ENCODE results near the gene MSL2.
"Not testable (repeated sequence)": the region's sequence is repeated elsewhere in the genome, so short reads cannot be mapped to it uniquely, and the experiment has no call there.

Gene MSL2

GRCh38 chr3:136211547-136211946 is 15.4 kb upstream of the MSL2 start:
- Histone ChIP-seq H3K9ac (ENCODE audit: insufficient read length) (no peak overlapping the region), H3K36me3 (ENCODE audit: insufficient read depth, low read length) (no peaks in the 10 kb centered on the region), H3K4me3 (no peak overlapping the region), H3K27ac (no peak overlapping the region), H3K9me3 (ENCODE audit: low read depth, low read length) (no peaks in the 10 kb centered on the region)
- no peak for TF ChIP-seq EZH2 (IDR thresholded peaks at IDR 0.05)
- TF ChIP-seq POLR2AphosphoS5 (IDR thresholded peaks at IDR 0.05; ENCODE audit: borderline replicate concordance, low read depth, low read length), result no peak
- TF ChIP-seq FOXP2 (optimal IDR thresholded peaks at IDR 0.05; ENCODE audit: control extremely low read depth, extremely low read length, insufficient read depth), result no peak
- DNase-seq (ENCODE audit: low read depth, low spot score), result no peak

GRCh38 chr3:136209921-136210320 is 13.8 kb upstream of the MSL2 start:
- H3K27ac ChIP-seq, result no peak overlapping the region
- DNase-seq (ENCODE audit: low read depth, low spot score), result no peak

DNA sequence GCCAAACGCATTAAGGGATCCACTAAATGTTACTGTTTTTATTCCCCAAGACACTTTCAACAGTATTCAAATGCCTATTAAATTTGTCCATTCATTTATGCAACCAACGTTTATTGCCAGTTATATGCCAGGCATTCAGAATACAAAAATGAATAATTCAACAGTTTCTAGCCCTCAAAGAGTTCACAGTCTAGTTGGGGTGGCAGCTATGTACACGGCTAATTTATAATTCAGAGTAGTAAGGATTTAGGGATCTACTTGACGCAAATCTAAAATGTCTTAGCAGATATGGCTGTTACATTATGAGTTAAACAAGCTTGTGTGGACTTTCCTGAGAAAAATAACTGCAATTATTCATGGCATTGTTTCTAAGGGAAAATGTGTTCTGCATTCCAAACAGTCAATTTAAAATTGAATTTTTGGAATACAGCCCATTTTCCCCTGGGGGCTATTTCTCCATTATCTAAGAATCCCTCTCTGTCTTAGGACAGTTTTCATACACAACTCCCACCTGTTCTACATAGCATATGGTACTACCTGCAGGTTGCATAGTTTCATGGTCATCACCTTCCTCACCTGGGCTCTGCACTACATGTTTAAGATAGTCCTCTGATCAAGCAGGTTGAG is 11.5 kb upstream of the MSL2 start:
- Histone ChIP-seq H3K27ac (no peak overlapping the region; the same call in 1 of the 2 replicates), H3K9me3 (ENCODE audit: low read depth, low read length) (no peaks in the 10 kb centered on the region), H3K9ac (ENCODE audit: insufficient read length) (no peak overlapping the region), H3K36me3 (ENCODE audit: insufficient read depth, low read length) (no peaks in the 10 kb centered on the region), H3K4me3 (peak overlapping the region; percentile 44)
- DNase-seq (ENCODE audit: low read depth, low spot score), result no peak
- no peak for TF ChIP-seq EZH2 (IDR thresholded peaks at IDR 0.05)
- TF ChIP-seq FOXP2 (optimal IDR thresholded peaks at IDR 0.05; ENCODE audit: control extremely low read depth, extremely low read length, insufficient read depth), result peak; percentile 38
- TF ChIP-seq POLR2AphosphoS5 (IDR thresholded peaks at IDR 0.05; ENCODE audit: borderline replicate concordance, low read depth, low read length), result no peak; the same call in 1 of the 2 replicates

More at GRCh38 chr3:136209921-136210320, 13.8 kb upstream of the MSL2 start:
- Histone ChIP-seq H3K9me3 (ENCODE audit: low read depth, low read length) (no peaks in the 10 kb centered on the region), H3K9ac (ENCODE audit: insufficient read length) (no peak overlapping the region), H3K4me3 (no peak overlapping the region), H3K36me3 (ENCODE audit: insufficient read depth, low read length) (no peaks in the 10 kb centered on the region)
- no peak for TF ChIP-seq POLR2AphosphoS5 (IDR thresholded peaks at IDR 0.05; ENCODE audit: borderline replicate concordance, low read depth, low read length)
- no peak for TF ChIP-seq EZH2 (IDR thresholded peaks at IDR 0.05)
- TF ChIP-seq FOXP2 (optimal IDR thresholded peaks at IDR 0.05; ENCODE audit: control extremely low read depth, extremely low read length, insufficient read depth), result no peak

GRCh38 chr3:136199219-136199618 is 3.1 kb upstream of the MSL2 start:
- DNase-seq (ENCODE audit: low read depth, low spot score); H3K27ac ChIP-seq; H3K9me3 ChIP-seq (ENCODE audit: low read depth, low read length); H3K9ac ChIP-seq (ENCODE audit: insufficient read length); H3K4me3 ChIP-seq; H3K36me3 ChIP-seq (ENCODE audit: insufficient read depth, low read length): not testable (repeated sequence)

GRCh38 chr3:136198462-136199078 is 2.4 kb upstream of the MSL2 start:
- H3K36me3 ChIP-seq (ENCODE audit: insufficient read depth, low read length); H3K27ac ChIP-seq; H3K4me3 ChIP-seq; DNase-seq (ENCODE audit: low read depth, low spot score); H3K9me3 ChIP-seq (ENCODE audit: low read depth, low read length); H3K9ac ChIP-seq (ENCODE audit: insufficient read length): not testable (repeated sequence)

GRCh38 chr3:136197159-136197793 is 1.1 kb upstream of the MSL2 start:
- TF ChIP-seq POLR2AphosphoS5 (IDR thresholded peaks at IDR 0.05; ENCODE audit: borderline replicate concordance, low read depth, low read length), result no peak
- TF ChIP-seq EZH2 (IDR thresholded peaks at IDR 0.05), result no peak
- TF ChIP-seq FOXP2 (optimal IDR thresholded peaks at IDR 0.05; ENCODE audit: control extremely low read depth, extremely low read length, insufficient read depth), result no peak
- Histone ChIP-seq H3K36me3 (ENCODE audit: insufficient read depth, low read length) (peaks cover 13% of the 10 kb centered on the region; the same call in 1 of the 2 replicates), H3K9me3 (ENCODE audit: low read depth, low read length) (peaks cover 3% of the 10 kb centered on the region; the same call in 1 of the 2 replicates), H3K9ac (ENCODE audit: insufficient read length) (peak overlapping the region; percentile 68), H3K27ac (peak overlapping the region; percentile 92), H3K4me3 (peak overlapping the region; percentile 97)
- no peak for DNase-seq (ENCODE audit: low read depth, low spot score)

- DNase-seq (ENCODE audit: low read depth, low spot score), result peak; percentile 100
- H3K9me3 ChIP-seq (ENCODE audit: low read depth, low read length), result peaks cover 3% of the 10 kb centered on the region; the same call in 1 of the 2 replicates
- H3K4me3 ChIP-seq, result peak overlapping the region; percentile 97
- H3K9ac ChIP-seq (ENCODE audit: insufficient read length), result peak overlapping the region; percentile 96
- peak overlapping the region; percentile 92 for H3K27ac ChIP-seq
- TF ChIP-seq POLR2AphosphoS5 (IDR thresholded peaks at IDR 0.05; ENCODE audit: borderline replicate concordance, low read depth, low read length), result peak; percentile 90; the same call in 1 of the 2 replicates
- TF ChIP-seq EZH2 (IDR thresholded peaks at IDR 0.05), result no peak
- peaks cover 16% of the 10 kb centered on the region for H3K36me3 ChIP-seq (ENCODE audit: insufficient read depth, low read length)
Measured at GRCh38 chr3:136196401-136197158, 445 bp upstream of the MSL2 start.

DNA sequence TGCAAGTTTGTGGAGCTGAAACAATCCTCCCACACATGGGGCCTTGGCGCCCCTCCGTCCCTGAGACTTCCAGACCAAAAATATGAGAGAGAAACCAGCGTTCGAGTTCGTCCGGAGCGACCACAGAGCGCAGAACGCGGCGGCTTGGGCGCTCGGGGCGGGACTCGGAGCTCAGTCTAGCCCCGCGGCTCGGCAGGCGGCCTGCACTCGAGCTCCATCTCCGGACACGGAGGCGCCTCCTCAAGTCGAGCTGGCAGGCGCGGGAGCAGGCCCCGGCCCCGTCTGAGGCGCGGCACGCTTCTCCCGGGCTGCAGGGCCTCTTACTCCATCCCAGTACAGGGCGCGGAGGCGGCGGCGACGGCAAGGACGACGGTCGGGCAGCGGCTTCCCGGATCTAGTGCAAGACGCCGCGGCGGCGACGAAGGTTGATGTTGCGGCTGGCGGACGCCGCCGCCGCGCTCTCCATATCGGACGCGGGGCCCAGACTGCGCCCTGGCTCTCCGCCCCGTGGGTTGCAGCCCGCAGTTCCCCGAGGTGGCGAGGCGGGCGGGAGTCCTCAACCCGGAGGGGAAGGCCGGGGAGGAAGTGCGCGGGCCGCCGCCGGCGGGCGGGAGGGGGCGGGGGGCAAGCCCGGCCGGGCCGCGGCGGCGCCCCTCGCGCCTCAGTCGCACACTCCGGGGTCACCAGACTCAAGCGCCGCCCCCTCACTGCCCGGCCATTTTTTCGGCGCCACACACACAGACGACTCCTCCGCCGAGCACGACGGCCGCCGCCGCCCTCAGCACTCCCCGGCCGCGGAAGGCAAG is 674 bp downstream of the MSL2 start:
- peak overlapping the region; percentile 97 for H3K4me3 ChIP-seq
- H3K27ac ChIP-seq, result peak overlapping the region; percentile 92
- H3K9me3 ChIP-seq (ENCODE audit: low read depth, low read length), result peaks cover 3% of the 10 kb centered on the region; the same call in 1 of the 2 replicates
- no peak for DNase-seq (ENCODE audit: low read depth, low spot score)
- TF ChIP-seq FOXP2 (optimal IDR thresholded peaks at IDR 0.05; ENCODE audit: control extremely low read depth, extremely low read length, insufficient read depth) (no peak), EZH2 (IDR thresholded peaks at IDR 0.05) (no peak), POLR2AphosphoS5 (IDR thresholded peaks at IDR 0.05; ENCODE audit: borderline replicate concordance, low read depth, low read length) (no peak; the same call in 1 of the 2 replicates)
- H3K9ac ChIP-seq (ENCODE audit: insufficient read length), result peak overlapping the region; percentile 96
- H3K36me3 ChIP-seq (ENCODE audit: insufficient read depth, low read length), result peaks cover 25% of the 10 kb centered on the region
